ENCODE measurements around the gene PIK3CG.

PIK3CG gene

GRCh38 chr7:106887421-106887820 lies 22.3 kb downstream of the PIK3CG start:
- no peak overlapping the region for H2AFZ ChIP-seq (ENCODE audit: low read depth, low read length)
- no peak overlapping the region for H2BK5ac ChIP-seq (ENCODE audit: low read depth, low read length, poor library complexity, severe bottlenecking)
- no peaks in the 10 kb centered on the region for H3K36me3 ChIP-seq (ENCODE audit: control insufficient read depth in 1 of 2, insufficient read depth in 2 of 2, low read depth in 1 of 2, low read length in 2 of 2)
- no peak overlapping the region for H2BK120ac ChIP-seq (ENCODE audit: low read depth, low read length)
- DNase-seq = no peak
- no peak overlapping the region for H3K9ac ChIP-seq (ENCODE audit: low read length)
- H3K27me3 ChIP-seq (ENCODE audit: control insufficient read depth in 1 of 2, insufficient read depth in 1 of 2, low read length in 2 of 2) = peaks cover 6 to 7% of the 10 kb centered on the region in 2 experiments
- H4K8ac ChIP-seq (ENCODE audit: low read length) = no peak overlapping the region
- no peaks in the 10 kb centered on the region for H3K9me3 ChIP-seq (ENCODE audit: control insufficient read depth, low read length)
- no peak overlapping the region for H3K4me2 ChIP-seq (ENCODE audit: low read length, poor library complexity, severe bottlenecking)
- H3K4me1 ChIP-seq (ENCODE audit: control insufficient read depth, insufficient read depth, low read depth, low read length) = no peaks in the 10 kb centered on the region
- WGBS = 63% methylated on average over 1 of the region's 1 CpG
- no peak overlapping the region for H2AK5ac ChIP-seq (ENCODE audit: low read length, severe bottlenecking)
- no peak overlapping the region for H3K23ac ChIP-seq (ENCODE audit: low read length in 2 of 2)
- no peak overlapping the region for H3K27ac ChIP-seq (ENCODE audit: low read length, poor library complexity, severe bottlenecking)
- no peak overlapping the region for H3K4me3 ChIP-seq (ENCODE audit: insufficient read depth in 1 of 2, low read depth in 1 of 2, low read length in 2 of 2)
- H3K4ac ChIP-seq (ENCODE audit: low read depth in 1 of 2, low read length in 2 of 2) = no peak overlapping the region
- no peak overlapping the region for H2BK12ac ChIP-seq (ENCODE audit: low read length in 2 of 2)
- no peak overlapping the region for H3K14ac ChIP-seq (ENCODE audit: low read length in 2 of 2)
- no peak overlapping the region for H3K18ac ChIP-seq (ENCODE audit: low read depth in 1 of 2, low read length in 2 of 2)
- H2BK15ac ChIP-seq (ENCODE audit: low read depth, poor library complexity, severe bottlenecking) = no peak overlapping the region
- no peak overlapping the region for H4K91ac ChIP-seq (ENCODE audit: low read length)
- no peaks in the 10 kb centered on the region for H3K79me1 ChIP-seq (replicated peaks; ENCODE audit: low read length, poor library complexity, severe bottlenecking)

GRCh38 chr7:106888204-106888603 lies 23.1 kb downstream of the PIK3CG start:
- H4K91ac ChIP-seq (ENCODE audit: low read length) = no peak overlapping the region
- 100% methylated on average over 4 of the region's 5 CpGs for WGBS
- no peak overlapping the region for H3K4me3 ChIP-seq (ENCODE audit: insufficient read depth in 1 of 2, low read depth in 1 of 2, low read length in 2 of 2)
- H3K36me3 ChIP-seq (ENCODE audit: control insufficient read depth in 1 of 2, insufficient read depth in 2 of 2, low read depth in 1 of 2, low read length in 2 of 2) = no peaks in the 10 kb centered on the region
- H3K4me1 ChIP-seq (ENCODE audit: control insufficient read depth, insufficient read depth, low read depth, low read length) = no peaks in the 10 kb centered on the region
- H3K9me3 ChIP-seq (ENCODE audit: control insufficient read depth, low read length) = no peaks in the 10 kb centered on the region
- H2AFZ ChIP-seq (ENCODE audit: low read depth, low read length) = no peak overlapping the region
- H3K27me3 ChIP-seq (ENCODE audit: control insufficient read depth in 1 of 2, insufficient read depth in 1 of 2, low read length in 2 of 2) = peaks cover 6 to 7% of the 10 kb centered on the region in 2 experiments
- no peak overlapping the region for H3K18ac ChIP-seq (ENCODE audit: low read depth in 1 of 2, low read length in 2 of 2)
- no peak for DNase-seq
- H3K4ac ChIP-seq (ENCODE audit: low read depth in 1 of 2, low read length in 2 of 2) = no peak overlapping the region
- H3K79me1 ChIP-seq (replicated peaks; ENCODE audit: low read length, poor library complexity, severe bottlenecking) = no peaks in the 10 kb centered on the region
- no peak overlapping the region for H2AK5ac ChIP-seq (ENCODE audit: low read length, severe bottlenecking)
- H3K14ac ChIP-seq (ENCODE audit: low read length in 2 of 2) = no peak overlapping the region
- H3K4me2 ChIP-seq (ENCODE audit: low read length, poor library complexity, severe bottlenecking) = no peak overlapping the region
- no peak overlapping the region for H2BK15ac ChIP-seq (ENCODE audit: low read depth, poor library complexity, severe bottlenecking)
- no peak overlapping the region for H3K27ac ChIP-seq (ENCODE audit: low read length, poor library complexity, severe bottlenecking)
- no peak overlapping the region for H2BK120ac ChIP-seq (ENCODE audit: low read depth, low read length)
- H2BK12ac ChIP-seq (ENCODE audit: low read length in 2 of 2) = no peak overlapping the region
- H2BK5ac ChIP-seq (ENCODE audit: low read depth, low read length, poor library complexity, severe bottlenecking) = no peak overlapping the region
- H3K23ac ChIP-seq (ENCODE audit: low read length in 2 of 2) = no peak overlapping the region
- H4K8ac ChIP-seq (ENCODE audit: low read length) = no peak overlapping the region
- H3K9ac ChIP-seq (ENCODE audit: low read length) = no peak overlapping the region

GRCh38 chr7:106890952-106891351 lies 25.9 kb downstream of the PIK3CG start:
- Histone ChIP-seq H3K4ac (ENCODE audit: low read depth in 1 of 2, low read length in 2 of 2) (no peak overlapping the region), H3K9me3 (ENCODE audit: control insufficient read depth, low read length) (no peaks in the 10 kb centered on the region), H2BK5ac (ENCODE audit: low read depth, low read length, poor library complexity, severe bottlenecking) (no peak overlapping the region), H3K9ac (ENCODE audit: low read length) (no peak overlapping the region), H3K27me3 (ENCODE audit: control insufficient read depth in 1 of 2, insufficient read depth in 1 of 2, low read length in 2 of 2) (peaks cover under 1 to 3% of the 10 kb centered on the region in 2 experiments), H3K79me1 (replicated peaks; ENCODE audit: low read length, poor library complexity, severe bottlenecking) (no peaks in the 10 kb centered on the region), H2AFZ (ENCODE audit: low read depth, low read length) (no peak overlapping the region), H3K4me2 (ENCODE audit: low read length, poor library complexity, severe bottlenecking) (no peak overlapping the region), H3K23ac (ENCODE audit: low read length in 2 of 2) (no peak overlapping the region), H4K91ac (ENCODE audit: low read length) (no peak overlapping the region), H3K4me3 (ENCODE audit: insufficient read depth in 1 of 2, low read depth in 1 of 2, low read length in 2 of 2) (no peak overlapping the region), H3K36me3 (ENCODE audit: control insufficient read depth in 1 of 2, insufficient read depth in 2 of 2, low read depth in 1 of 2, low read length in 2 of 2) (no peaks in the 10 kb centered on the region), H3K18ac (ENCODE audit: low read depth in 1 of 2, low read length in 2 of 2) (no peak overlapping the region), H2BK15ac (ENCODE audit: low read depth, poor library complexity, severe bottlenecking) (no peak overlapping the region), H3K14ac (ENCODE audit: low read length in 2 of 2) (no peak overlapping the region), H2BK120ac (ENCODE audit: low read depth, low read length) (no peak overlapping the region), H4K8ac (ENCODE audit: low read length) (no peak overlapping the region), H2AK5ac (ENCODE audit: low read length, severe bottlenecking) (no peak overlapping the region), H3K27ac (ENCODE audit: low read length, poor library complexity, severe bottlenecking) (no peak overlapping the region), H2BK12ac (ENCODE audit: low read length in 2 of 2) (no peak overlapping the region), H3K4me1 (ENCODE audit: control insufficient read depth, insufficient read depth, low read depth, low read length) (no peaks in the 10 kb centered on the region)
- DNase-seq = no peak
- WGBS = 83% methylated on average over 2 of the region's 2 CpGs

GRCh38 chr7:106891548-106892410 lies 26.7 kb downstream of the PIK3CG start:
- Histone ChIP-seq H3K36me3 (ENCODE audit: control insufficient read depth in 1 of 2, insufficient read depth in 2 of 2, low read depth in 1 of 2, low read length in 2 of 2) (no peaks in the 10 kb centered on the region), H3K27me3 (ENCODE audit: control insufficient read depth in 1 of 2, insufficient read depth in 1 of 2, low read length in 2 of 2) (no peaks in the 10 kb centered on the region), H3K4me3 (ENCODE audit: insufficient read depth in 1 of 2, low read depth in 1 of 2, low read length in 2 of 2) (no peak overlapping the region), H3K9ac (ENCODE audit: low read length) (no peak overlapping the region), H3K23ac (ENCODE audit: low read length in 2 of 2) (no peak overlapping the region), H2AFZ (ENCODE audit: low read depth, low read length) (no peak overlapping the region), H3K14ac (ENCODE audit: low read length in 2 of 2) (no peak overlapping the region), H2BK120ac (ENCODE audit: low read depth, low read length) (no peak overlapping the region), H4K91ac (ENCODE audit: low read length) (no peak overlapping the region), H3K4me2 (ENCODE audit: low read length, poor library complexity, severe bottlenecking) (no peak overlapping the region), H4K8ac (ENCODE audit: low read length) (no peak overlapping the region), H3K9me3 (ENCODE audit: control insufficient read depth, low read length) (no peaks in the 10 kb centered on the region), H2AK5ac (ENCODE audit: low read length, severe bottlenecking) (no peak overlapping the region), H3K79me1 (replicated peaks; ENCODE audit: low read length, poor library complexity, severe bottlenecking) (no peaks in the 10 kb centered on the region), H3K4me1 (ENCODE audit: control insufficient read depth, insufficient read depth, low read depth, low read length) (no peaks in the 10 kb centered on the region), H2BK12ac (ENCODE audit: low read length in 2 of 2) (no peak overlapping the region), H2BK5ac (ENCODE audit: low read depth, low read length, poor library complexity, severe bottlenecking) (no peak overlapping the region), H2BK15ac (ENCODE audit: low read depth, poor library complexity, severe bottlenecking) (no peak overlapping the region), H3K18ac (ENCODE audit: low read depth in 1 of 2, low read length in 2 of 2) (no peak overlapping the region), H3K27ac (ENCODE audit: low read length, poor library complexity, severe bottlenecking) (no peak overlapping the region), H3K4ac (ENCODE audit: low read depth in 1 of 2, low read length in 2 of 2) (no peak overlapping the region)
- 92% methylated on average over 7 of the region's 8 CpGs for WGBS
- DNase-seq = peak; percentile 7
